HG02852 (cell line): ENCODE results near the gene ACSF3.
"Not testable (repeated sequence)": the region's sequence is repeated elsewhere in the genome, so short reads cannot be mapped to it uniquely, and the experiment has no call there.

Source experiments
- ATAC-seq: cut with Tn5 transposase; IDR thresholded peaks from one replicate; pipeline ENCODE4 v1.9.1; 2021; ENCODE audit warnings: mild to moderate bottlenecking, moderate library complexity; ENCODE audit not compliant: unreplicated experiment

Gene ACSF3

GRCh38 chr16:89156740-89157645, 63.3 kb downstream of the ACSF3 start:
- no peak for ATAC-seq

GRCh38 chr16:89157778-89158177, 64.1 kb downstream of the ACSF3 start:
- ATAC-seq: no peak

- no peak for ATAC-seq
Measured at GRCh38 chr16:89159066-89159849, 65.6 kb downstream of the ACSF3 start.

GRCh38 chr16:89159850-89160354, 66.2 kb downstream of the ACSF3 start:
- no peak for ATAC-seq

GRCh38 chr16:89160977-89161701, 67.5 kb downstream of the ACSF3 start:
- no peak for ATAC-seq

- no peak for ATAC-seq
Measured at GRCh38 chr16:89161763-89162713, 68.4 kb downstream of the ACSF3 start.

- no peak for ATAC-seq
Measured at GRCh38 chr16:89163297-89163696, 69.6 kb downstream of the ACSF3 start.

GRCh38 chr16:89164436-89164835, 70.8 kb downstream of the ACSF3 start:
- ATAC-seq: no peak

- ATAC-seq: no peak
Measured at GRCh38 chr16:89164847-89165680, 71.4 kb downstream of the ACSF3 start.

- ATAC-seq: not testable (repeated sequence)
Measured at GRCh38 chr16:89165681-89165979, 72.0 kb downstream of the ACSF3 start.

GRCh38 chr16:89166696-89167424, 73.2 kb downstream of the ACSF3 start:
- no peak for ATAC-seq

GRCh38 chr16:89167425-89167941, 73.8 kb downstream of the ACSF3 start:
- ATAC-seq: no peak

- no peak for ATAC-seq
Measured at GRCh38 chr16:89168381-89169189, 74.9 kb downstream of the ACSF3 start.

GRCh38 chr16:89169778-89170177, 76.1 kb downstream of the ACSF3 start:
- no peak for ATAC-seq

GRCh38 chr16:89170346-89171215, 76.9 kb downstream of the ACSF3 start:
- ATAC-seq: no peak
